Hypothalamus (tissue), 51 donors: ENCODE data around the gene CDS2.
"Not testable (repeated sequence)": the region's sequence is repeated elsewhere in the genome, so short reads cannot be mapped to it uniquely, and the experiment has no call there.

Experiments used
- DNase-seq, 51 donors: peaks; one replicate each; lab custom pipeline; 2025; lab: John Stamatoyannopoulos, UW

CDS2 gene

GRCh38 chr20:5126512-5127203 is at the start of gene CDS2:
Gene CDS2, plus strand, starts transcription at chr20:5127008. Its CDS starts 85 bp downstream, at chr20:5127093.
- DNase-seq, result peak; percentile 81 to 100 (median 99)

GRCh38 chr20:5077761-5078387 is 48.9 kb upstream of the CDS2 start:
- DNase-seq, result no peak

GRCh38 chr20:5078399-5078958 is 48.3 kb upstream of the CDS2 start:
- peak in 17 of 51 donors; percentile 9 to 51 (median 21) for DNase-seq

DNA sequence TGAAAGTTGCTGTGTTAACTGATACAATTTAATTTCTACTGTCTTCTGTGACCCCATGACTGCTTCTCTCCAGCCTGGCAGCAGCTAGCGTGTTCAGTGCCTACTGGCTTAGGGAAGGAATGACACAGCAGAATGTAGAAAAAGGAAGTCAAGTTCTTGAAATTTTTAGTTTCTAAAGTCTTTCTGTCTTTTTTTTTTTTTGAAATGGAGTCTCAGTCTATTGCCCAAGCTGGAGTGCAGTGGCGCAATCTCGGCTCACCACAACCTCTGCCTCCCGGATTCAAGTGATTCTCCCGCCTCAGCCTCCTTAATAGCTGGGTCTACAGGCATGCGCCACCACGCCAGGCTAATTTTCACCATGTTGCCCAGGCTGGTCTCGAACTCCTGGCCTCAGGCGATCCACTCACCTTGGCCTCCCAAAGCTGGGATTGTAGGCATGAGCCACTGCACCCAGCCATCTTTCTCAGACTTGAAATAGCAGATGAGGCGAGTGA is 46.4 kb upstream of the CDS2 start:
- peak in 12 of 51 donors; percentile 8 to 65 (median 15) for DNase-seq

GRCh38 chr20:5085380-5085779 is 41.4 kb upstream of the CDS2 start:
- peak in 3 of 51 donors; percentile 8 to 17 (median 11) for DNase-seq

- DNase-seq, result no peak
Observed at GRCh38 chr20:5088688-5089087, 38.1 kb upstream of the CDS2 start.

- peak in 5 of 51 donors; percentile 3 to 31 (median 12) for DNase-seq
Observed at GRCh38 chr20:5090191-5090590, 36.6 kb upstream of the CDS2 start.

DNA sequence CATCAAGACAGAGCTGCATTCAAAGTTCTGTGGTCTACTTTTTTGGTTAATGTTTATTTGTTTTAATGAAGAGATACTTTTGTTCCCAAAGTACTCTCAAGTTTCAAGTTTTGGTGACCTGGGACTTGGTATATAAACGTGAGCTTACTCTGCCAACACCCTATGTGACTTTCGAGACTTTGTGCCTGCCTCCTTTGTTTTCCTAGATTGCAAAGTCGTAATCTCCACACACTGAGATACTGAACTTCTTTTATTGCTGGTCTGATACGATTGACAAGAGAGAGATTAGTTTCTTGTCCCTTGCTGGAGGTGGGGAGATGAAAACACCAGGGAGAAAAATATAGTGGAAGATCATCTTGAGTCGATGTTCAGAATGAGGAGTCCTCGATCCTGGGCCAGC is 34.9 kb upstream of the CDS2 start:
- no peak for DNase-seq

- no peak for DNase-seq
Observed at GRCh38 chr20:5092765-5093339, 34.0 kb upstream of the CDS2 start.

DNA sequence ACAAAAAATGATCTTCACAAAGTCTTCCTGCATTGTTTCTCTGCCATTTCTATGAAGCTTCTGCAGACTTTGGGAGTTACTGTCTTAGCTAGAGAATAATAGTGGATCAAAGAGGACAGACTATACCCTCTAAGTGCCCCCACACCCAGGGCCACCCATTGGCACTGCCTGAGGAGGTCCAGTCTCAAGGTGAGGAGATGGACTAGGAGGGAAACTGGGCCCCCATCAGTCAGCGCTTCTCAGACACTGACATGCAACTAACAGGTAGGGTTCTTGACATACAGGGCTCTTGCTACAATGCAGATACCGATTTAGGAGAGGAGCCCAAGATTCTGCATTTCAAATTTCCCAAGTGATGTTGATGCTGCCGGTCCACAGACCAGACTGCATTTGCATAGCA is 31.4 kb upstream of the CDS2 start:
- no peak for DNase-seq

DNA sequence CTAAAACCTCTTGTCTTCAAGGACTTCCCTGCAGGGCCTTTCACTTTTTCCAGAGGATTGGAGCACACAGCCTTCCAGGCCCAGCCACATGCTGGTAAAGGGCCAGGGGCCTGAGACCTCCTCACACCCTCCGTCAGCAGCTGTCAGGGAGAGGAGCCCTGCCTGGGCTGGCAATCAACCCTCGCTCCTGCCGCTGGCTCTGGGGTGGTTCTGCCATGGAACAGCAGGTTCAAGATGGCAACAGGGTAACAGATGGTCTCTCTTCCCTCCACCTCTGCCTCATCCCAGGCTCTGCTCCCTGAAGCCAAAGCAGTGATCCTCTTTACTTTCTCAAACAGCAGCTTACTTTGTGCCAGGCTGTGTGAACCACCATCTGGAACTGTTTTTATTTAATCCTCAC is 30.9 kb upstream of the CDS2 start:
- no peak for DNase-seq

DNA sequence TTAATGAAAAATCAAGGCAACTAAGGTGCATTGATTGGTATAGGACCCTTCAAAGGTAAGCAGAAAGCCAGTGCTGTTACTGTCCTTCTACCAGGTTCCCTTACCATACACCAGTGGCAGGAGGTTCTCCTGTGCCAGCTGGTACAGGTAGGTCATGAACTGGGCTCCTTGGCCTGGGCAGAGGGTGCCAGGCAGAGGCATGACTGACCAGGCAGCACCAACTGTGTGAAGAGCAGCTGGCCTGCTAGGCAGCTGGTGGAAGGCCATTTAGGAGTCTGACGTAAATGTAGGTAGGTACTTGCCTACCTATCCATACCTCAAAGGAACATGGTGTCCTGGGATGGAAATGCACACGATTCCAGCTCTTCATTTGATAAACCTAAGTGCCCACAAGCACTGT is 30.3 kb upstream of the CDS2 start:
- DNase-seq, result no peak

GRCh38 chr20:5099009-5099408 is 27.8 kb upstream of the CDS2 start:
- DNase-seq, result not testable (repeated sequence)

DNA sequence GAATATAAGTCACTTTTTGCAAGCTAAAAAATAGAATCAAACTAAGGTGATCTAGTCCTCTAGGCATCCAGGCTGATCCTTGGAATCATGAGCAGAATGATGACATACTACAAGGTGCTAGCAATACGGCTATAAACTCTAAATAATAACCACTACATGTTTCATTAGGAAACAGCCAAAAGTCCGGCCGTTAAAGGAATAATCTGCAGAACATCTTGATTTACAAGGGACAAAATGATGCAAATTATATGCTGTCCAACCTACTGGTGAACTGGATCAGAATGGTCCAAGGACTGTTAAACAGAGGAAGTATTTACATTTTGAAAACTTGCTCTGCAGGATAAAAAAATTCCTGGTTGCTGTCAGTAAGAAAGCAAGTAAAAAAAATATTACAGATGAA is 26.9 kb upstream of the CDS2 start:
- DNase-seq, result not testable (repeated sequence)

DNA sequence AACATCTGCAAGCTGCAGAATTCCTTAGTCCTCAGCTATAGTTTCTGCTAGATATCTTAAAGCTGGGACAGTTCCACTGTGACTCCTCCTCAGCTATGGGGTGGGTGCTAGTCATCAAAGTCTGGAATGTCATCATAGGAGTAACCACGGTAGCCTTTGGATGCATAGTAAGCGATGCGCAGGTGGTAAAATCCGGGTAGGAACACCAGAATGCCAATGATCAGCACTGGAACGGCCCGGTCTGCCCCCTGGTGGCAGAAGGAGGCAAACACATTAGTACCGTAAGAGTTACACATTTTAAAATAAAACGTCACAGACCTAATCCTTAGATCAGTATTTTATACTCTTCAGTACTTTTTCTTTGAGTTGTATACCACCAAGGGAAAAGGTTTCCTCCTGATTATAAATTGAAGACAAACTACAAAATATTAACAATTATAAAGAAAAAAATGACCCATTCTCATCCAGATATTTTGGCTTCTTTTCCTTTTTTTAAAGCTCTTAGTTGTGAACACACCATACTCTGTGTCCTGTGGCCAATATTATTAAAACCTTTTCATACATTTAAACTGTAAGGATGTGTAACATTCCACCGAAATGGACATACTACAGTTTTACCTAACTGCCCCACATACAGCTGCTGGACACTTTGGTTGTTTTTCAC is 26.0 kb upstream of the CDS2 start:
- DNase-seq, result peak in 45 of 51 donors; percentile 6 to 87 (median 51)

- DNase-seq, result no peak
Observed at GRCh38 chr20:5104479-5104878, 22.3 kb upstream of the CDS2 start.

- peak in 4 of 51 donors; percentile 6 to 35 (median 14) for DNase-seq
Observed at GRCh38 chr20:5109276-5109675, 17.5 kb upstream of the CDS2 start.

- DNase-seq, result no peak
Observed at GRCh38 chr20:5113615-5113986, 13.2 kb upstream of the CDS2 start.

DNA sequence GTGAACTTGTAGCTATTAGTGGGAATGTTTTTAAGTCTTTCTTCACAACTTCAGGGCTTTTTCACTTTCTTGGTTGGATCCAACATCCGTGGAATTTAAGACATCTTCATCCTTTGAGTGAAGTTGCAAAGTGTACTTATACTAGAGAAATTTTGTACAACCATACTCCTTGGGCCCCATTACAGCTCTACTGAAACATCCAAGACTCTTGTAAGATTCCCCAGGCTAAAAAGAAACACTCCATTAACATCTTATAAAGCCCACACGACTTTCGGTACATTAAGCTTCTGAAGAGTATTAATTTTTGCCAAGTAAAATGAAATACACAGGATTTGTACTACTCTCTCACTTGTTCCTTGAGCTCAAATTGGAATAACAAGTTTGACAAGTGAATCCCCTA is 12.4 kb upstream of the CDS2 start:
- DNase-seq, result no peak

- no peak for DNase-seq
Observed at GRCh38 chr20:5116875-5117274, 9.9 kb upstream of the CDS2 start.
